NCI-H1048 (cell line): ENCODE measurements around the gene BUB1.
"Not testable (repeated sequence)": the region's sequence is repeated elsewhere in the genome, so short reads cannot be mapped to it uniquely, and the experiment has no call there.

ENCODE experiments used
- DNase-seq: peaks from one replicate; lab custom pipeline; 2025; lab: John Stamatoyannopoulos, UW

Gene BUB1

GRCh38 chr2:110655701-110656100, 22.2 kb downstream of the BUB1 start:
- DNase-seq = no peak

- no peak for DNase-seq
Observed at GRCh38 chr2:110653861-110654260, 24.0 kb downstream of the BUB1 start.

- DNase-seq = no peak
Observed at GRCh38 chr2:110650346-110650745, 27.5 kb downstream of the BUB1 start.

- DNase-seq = no peak
Observed at GRCh38 chr2:110647777-110648176, 30.1 kb downstream of the BUB1 start.

- DNase-seq = no peak
Observed at GRCh38 chr2:110645616-110646015, 32.2 kb downstream of the BUB1 start.

GRCh38 chr2:110644357-110644756, 33.5 kb downstream of the BUB1 start:
- no peak for DNase-seq

- DNase-seq = no peak
Observed at GRCh38 chr2:110642360-110642759, 35.5 kb downstream of the BUB1 start.

- no peak for DNase-seq
Observed at GRCh38 chr2:110639972-110640371, 37.9 kb downstream of the BUB1 start.

- DNase-seq = no peak
Observed at GRCh38 chr2:110638952-110639695, 38.7 kb downstream of the BUB1 start.

- no peak for DNase-seq
Observed at GRCh38 chr2:110638004-110638403, 39.9 kb downstream of the BUB1 start.

GRCh38 chr2:110637093-110637492, 40.8 kb downstream of the BUB1 start:
- no peak for DNase-seq

- DNase-seq = not testable (repeated sequence)
Observed at GRCh38 chr2:110635949-110636628, 41.8 kb downstream of the BUB1 start.

- DNase-seq = not testable (repeated sequence)
Observed at GRCh38 chr2:110627348-110627747, 50.5 kb downstream of the BUB1 start.

- DNase-seq = not testable (repeated sequence)
Observed at GRCh38 chr2:110619326-110619939, 58.4 kb downstream of the BUB1 start.

GRCh38 chr2:110613927-110614326, 63.9 kb downstream of the BUB1 start:
- DNase-seq = not testable (repeated sequence)

- DNase-seq = not testable (repeated sequence)
Observed at GRCh38 chr2:110610613-110611250, 67.1 kb downstream of the BUB1 start.

- not testable (repeated sequence) for DNase-seq
Observed at GRCh38 chr2:110609843-110610612, 67.8 kb downstream of the BUB1 start.

GRCh38 chr2:110608788-110609502, 68.9 kb downstream of the BUB1 start:
- not testable (repeated sequence) for DNase-seq

- DNase-seq = not testable (repeated sequence)
Observed at GRCh38 chr2:110605057-110605456, 72.8 kb downstream of the BUB1 start.

- DNase-seq = not testable (repeated sequence)
Observed at GRCh38 chr2:110603917-110604591, 73.8 kb downstream of the BUB1 start.
